ENCODE results near the gene TJP3. TPM values are rescaled to one million over a fixed set of nuclear protein-coding genes. Genes with fewer than 3 reads are reported as not detected.

Gene TJP3
- total and polyA plus RNA-seq, 3 experiments from 2014 or later, result 1.5 to 16.2 (median 1.7) TPM

- Mint-ChIP-seq H3K27me3 (no peaks in the 10 kb centered on the region), H3K27ac (peak overlapping the region in 1 of 8 donors; percentile 36), H3K9me3 (no peaks in the 10 kb centered on the region), H3K4me3 (peak overlapping the region in 1 of 7 donors; percentile 44), H3K36me3 (peaks cover 0 to 6% (median 3%) of the 10 kb centered on the region in 3 donors), H3K4me1 (peaks cover 18 to 57% (median 21%) of the 10 kb centered on the region in 3 donors)
- ChIA-PET POLR2A (no interaction called here), CTCF (interaction anchor here (2.4 kb wide), 1 partner anchor 27 kb away, joined by 7 read pairs; the partner anchor contains the start of gene PIP5K1C)
- H3K27me3 ChIP-seq (ENCODE audit: insufficient read depth, low read length, poor library complexity, severe bottlenecking), result no peaks in the 10 kb centered on the region
- no peak overlapping the region for H3K27ac ChIP-seq (ENCODE audit: low read depth, low read length)
- no peak overlapping the region for H3K4me3 ChIP-seq (ENCODE audit: low read length)
- peaks cover 22% of the 10 kb centered on the region for H3K4me1 ChIP-seq (ENCODE audit: insufficient read depth, low read length)
- DNase-seq, result no peak
- no peaks in the 10 kb centered on the region for H3K36me3 ChIP-seq (ENCODE audit: insufficient read depth, low read length)
- no peaks in the 10 kb centered on the region for H3K9me3 ChIP-seq (ENCODE audit: low read length)
Measured at GRCh38 chr19:3673506-3674439, 34.4 kb upstream of the TJP3 start.

GRCh38 chr19:3674784-3675543 is 33.2 kb upstream of the TJP3 start:
- ChIA-PET CTCF (interaction anchor here (2.4 kb wide), 1 partner anchor 26 kb away, joined by 7 read pairs; the partner anchor contains the start of gene PIP5K1C), POLR2A (no interaction called here)
- Mint-ChIP-seq H3K9me3 (no peaks in the 10 kb centered on the region), H3K36me3 (peaks cover 0 to 6% (median 3%) of the 10 kb centered on the region in 3 donors), H3K4me1 (peaks cover 18 to 50% (median 21%) of the 10 kb centered on the region in 3 donors), H3K27ac (peak overlapping the region in 3 of 8 donors; percentile 26 to 68 (median 36)), H3K4me3 (no peak overlapping the region), H3K27me3 (no peaks in the 10 kb centered on the region)
- H3K36me3 ChIP-seq (ENCODE audit: insufficient read depth, low read length), result no peaks in the 10 kb centered on the region
- H3K4me1 ChIP-seq (ENCODE audit: insufficient read depth, low read length), result peaks cover 22% of the 10 kb centered on the region
- no peak overlapping the region for H3K4me3 ChIP-seq (ENCODE audit: low read length)
- H3K9me3 ChIP-seq (ENCODE audit: low read length), result no peaks in the 10 kb centered on the region
- no peaks in the 10 kb centered on the region for H3K27me3 ChIP-seq (ENCODE audit: insufficient read depth, low read length, poor library complexity, severe bottlenecking)
- no peak for DNase-seq
- no peak overlapping the region for H3K27ac ChIP-seq (ENCODE audit: low read depth, low read length)

GRCh38 chr19:3678188-3678587 is 30.0 kb upstream of the TJP3 start:
- H3K36me3 ChIP-seq (ENCODE audit: insufficient read depth, low read length), result no peaks in the 10 kb centered on the region
- peaks cover 0 to 7% (median 3%) of the 10 kb centered on the region in 3 donors for H3K36me3 Mint-ChIP-seq
- ChIA-PET CTCF (no interaction called here), POLR2A (no interaction called here)
- DNase-seq, result no peak
- H3K9me3 Mint-ChIP-seq, result no peaks in the 10 kb centered on the region
- H3K4me3 Mint-ChIP-seq, result no peak overlapping the region
- H3K4me3 ChIP-seq (ENCODE audit: low read length), result no peak overlapping the region
- H3K27ac Mint-ChIP-seq, result no peak overlapping the region
- H3K27me3 ChIP-seq (ENCODE audit: insufficient read depth, low read length, poor library complexity, severe bottlenecking), result no peaks in the 10 kb centered on the region
- no peaks in the 10 kb centered on the region for H3K4me1 ChIP-seq (ENCODE audit: insufficient read depth, low read length)
- H3K27ac ChIP-seq (ENCODE audit: low read depth, low read length), result no peak overlapping the region
- H3K27me3 Mint-ChIP-seq, result no peaks in the 10 kb centered on the region
- no peaks in the 10 kb centered on the region for H3K9me3 ChIP-seq (ENCODE audit: low read length)
- peaks cover 10 to 22% (median 11%) of the 10 kb centered on the region in 3 donors for H3K4me1 Mint-ChIP-seq

GRCh38 chr19:3679138-3679537 is 29.0 kb upstream of the TJP3 start:
- Mint-ChIP-seq H3K36me3 (peaks cover 0 to 13% (median 4%) of the 10 kb centered on the region in 3 donors), H3K4me3 (peak overlapping the region in 1 of 7 donors; percentile 57), H3K27ac (peak overlapping the region in 1 of 8 donors; percentile 43), H3K27me3 (no peaks in the 10 kb centered on the region), H3K4me1 (peaks cover 10 to 23% (median 10%) of the 10 kb centered on the region in 3 donors), H3K9me3 (no peaks in the 10 kb centered on the region)
- Histone ChIP-seq H3K9me3 (ENCODE audit: low read length) (no peaks in the 10 kb centered on the region), H3K36me3 (ENCODE audit: insufficient read depth, low read length) (no peaks in the 10 kb centered on the region), H3K4me3 (ENCODE audit: low read length) (no peak overlapping the region), H3K27ac (ENCODE audit: low read depth, low read length) (no peak overlapping the region), H3K4me1 (ENCODE audit: insufficient read depth, low read length) (no peaks in the 10 kb centered on the region), H3K27me3 (ENCODE audit: insufficient read depth, low read length, poor library complexity, severe bottlenecking) (no peaks in the 10 kb centered on the region)
- DNase-seq, result no peak
- CTCF ChIA-PET, result no interaction called here
- POLR2A ChIA-PET, result no interaction called here

DNA sequence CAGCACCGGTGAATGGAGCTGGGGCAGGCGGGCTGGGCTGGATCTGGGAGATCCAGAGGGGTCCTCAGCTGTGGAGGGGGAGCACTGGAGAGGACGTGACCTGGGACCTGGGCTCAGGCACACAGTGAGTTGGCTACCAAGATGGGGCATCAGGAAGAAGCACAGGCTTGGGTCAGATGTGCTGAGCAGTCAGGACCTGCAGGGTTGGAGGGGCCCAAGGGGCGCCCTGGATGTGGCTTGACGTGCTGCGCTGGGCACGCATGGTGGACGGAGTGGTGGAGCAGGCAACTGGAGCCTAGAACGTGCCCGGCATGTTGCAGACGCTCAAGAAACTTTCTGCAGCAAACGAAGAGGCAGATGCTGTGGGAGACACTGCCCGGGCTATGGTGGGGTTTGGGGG is 28.6 kb upstream of the TJP3 start:
- Histone ChIP-seq H3K27ac (ENCODE audit: low read depth, low read length) (no peak overlapping the region), H3K4me3 (ENCODE audit: low read length) (no peak overlapping the region), H3K36me3 (ENCODE audit: insufficient read depth, low read length) (no peaks in the 10 kb centered on the region), H3K4me1 (ENCODE audit: insufficient read depth, low read length) (no peaks in the 10 kb centered on the region), H3K27me3 (ENCODE audit: insufficient read depth, low read length, poor library complexity, severe bottlenecking) (no peaks in the 10 kb centered on the region), H3K9me3 (ENCODE audit: low read length) (no peaks in the 10 kb centered on the region)
- peaks cover 10 to 25% (median 10%) of the 10 kb centered on the region in 3 donors for H3K4me1 Mint-ChIP-seq
- H3K27me3 Mint-ChIP-seq, result no peaks in the 10 kb centered on the region
- POLR2A ChIA-PET, result no interaction called here
- no peak for DNase-seq
- H3K36me3 Mint-ChIP-seq, result peaks cover 0 to 13% (median 4%) of the 10 kb centered on the region in 3 donors
- CTCF ChIA-PET, result no interaction called here
- no peak overlapping the region for H3K4me3 Mint-ChIP-seq
- H3K9me3 Mint-ChIP-seq, result no peaks in the 10 kb centered on the region
- H3K27ac Mint-ChIP-seq, result peak overlapping the region in 1 of 8 donors; percentile 43

- no peaks in the 10 kb centered on the region for H3K27me3 Mint-ChIP-seq
- POLR2A ChIA-PET, result no interaction called here
Measured at GRCh38 chr19:3680939-3681338, 27.2 kb upstream of the TJP3 start.

DNA sequence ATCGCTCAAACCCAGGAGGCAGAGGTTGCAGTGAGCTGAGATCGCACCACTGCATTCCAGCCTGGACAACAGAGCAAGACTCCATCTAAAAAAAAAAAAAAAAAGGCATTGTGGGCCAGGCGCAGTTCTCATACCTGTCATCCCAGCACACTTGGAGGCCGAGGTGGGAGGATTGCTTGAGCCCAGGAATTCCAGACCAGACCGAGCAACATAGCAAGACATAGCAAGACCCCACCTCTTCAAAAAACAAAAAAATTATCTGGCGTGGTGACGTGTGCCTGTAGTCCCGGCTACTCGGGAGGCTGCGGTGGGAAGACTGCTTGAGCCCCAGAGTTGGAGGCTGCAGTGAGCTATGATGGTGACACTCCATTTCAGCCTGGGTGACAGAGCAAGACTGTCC is 25.9 kb upstream of the TJP3 start:
- DNase-seq, result no peak
- ChIA-PET POLR2A (no interaction called here), CTCF (interaction anchor here (1.0 kb wide), 1 partner anchor 17 kb away, joined by 3 read pairs; no protein-coding TSS in a partner anchor)
- no peak overlapping the region for H3K4me3 Mint-ChIP-seq
- Histone ChIP-seq H3K27me3 (ENCODE audit: insufficient read depth, low read length, poor library complexity, severe bottlenecking) (no peaks in the 10 kb centered on the region), H3K36me3 (ENCODE audit: insufficient read depth, low read length) (no peaks in the 10 kb centered on the region), H3K4me1 (ENCODE audit: insufficient read depth, low read length) (peaks cover 6% of the 10 kb centered on the region), H3K27ac (ENCODE audit: low read depth, low read length) (no peak overlapping the region), H3K9me3 (ENCODE audit: low read length) (no peaks in the 10 kb centered on the region), H3K4me3 (ENCODE audit: low read length) (no peak overlapping the region)
- peaks cover 0 to 14% (median 1%) of the 10 kb centered on the region in 3 donors for H3K36me3 Mint-ChIP-seq
- H3K9me3 Mint-ChIP-seq, result no peaks in the 10 kb centered on the region
- peak overlapping the region in 2 of 8 donors; percentile 36 to 83 for H3K27ac Mint-ChIP-seq
- peaks cover 5 to 15% (median 8%) of the 10 kb centered on the region in 3 donors for H3K4me1 Mint-ChIP-seq
- H3K27me3 Mint-ChIP-seq, result no peaks in the 10 kb centered on the region

More at GRCh38 chr19:3680939-3681338, 27.2 kb upstream of the TJP3 start:
- Histone ChIP-seq H3K4me1 (ENCODE audit: insufficient read depth, low read length) (no peaks in the 10 kb centered on the region), H3K27ac (ENCODE audit: low read depth, low read length) (no peak overlapping the region), H3K4me3 (ENCODE audit: low read length) (no peak overlapping the region), H3K36me3 (ENCODE audit: insufficient read depth, low read length) (no peaks in the 10 kb centered on the region), H3K9me3 (ENCODE audit: low read length) (no peaks in the 10 kb centered on the region), H3K27me3 (ENCODE audit: insufficient read depth, low read length, poor library complexity, severe bottlenecking) (no peaks in the 10 kb centered on the region)
- H3K36me3 Mint-ChIP-seq, result peaks cover 0 to 14% (median 1%) of the 10 kb centered on the region in 3 donors
- DNase-seq, result no peak
- H3K27ac Mint-ChIP-seq, result no peak overlapping the region
- no peaks in the 10 kb centered on the region for H3K9me3 Mint-ChIP-seq
- H3K4me3 Mint-ChIP-seq, result no peak overlapping the region
- peaks cover 5 to 15% (median 6%) of the 10 kb centered on the region in 3 donors for H3K4me1 Mint-ChIP-seq
- CTCF ChIA-PET, result no interaction called here
